NCI-H2171 treated with DMSO at 0.1 percent for 48 hours (cell line): ENCODE data around the gene MERTK.

Experiments
- DNase-seq: peaks from one replicate; lab custom pipeline; 2025; lab: John Stamatoyannopoulos, UW

Gene MERTK

GRCh38 chr2:111981666-111982065 is 83.3 kb downstream of the MERTK start:
- DNase-seq = no peak

- DNase-seq = no peak
Observed at GRCh38 chr2:111982822-111983221, 84.4 kb downstream of the MERTK start.

- no peak for DNase-seq
Observed at GRCh38 chr2:111983478-111984212, 85.2 kb downstream of the MERTK start.

GRCh38 chr2:111984213-111984604 is 85.8 kb downstream of the MERTK start:
- no peak for DNase-seq

- DNase-seq = no peak
Observed at GRCh38 chr2:111985514-111985913, 87.1 kb downstream of the MERTK start.

- DNase-seq = no peak
Observed at GRCh38 chr2:111986116-111986900, 87.9 kb downstream of the MERTK start.

- no peak for DNase-seq
Observed at GRCh38 chr2:111990375-111990774, 92.0 kb downstream of the MERTK start.

- DNase-seq = no peak
Observed at GRCh38 chr2:111990856-111991255, 92.4 kb downstream of the MERTK start.

- DNase-seq = no peak
Observed at GRCh38 chr2:111994042-111994441, 95.6 kb downstream of the MERTK start.

- DNase-seq = no peak
Observed at GRCh38 chr2:111995148-111995547, 96.7 kb downstream of the MERTK start.

GRCh38 chr2:111999809-112000208 is 101.4 kb downstream of the MERTK start:
- no peak for DNase-seq

GRCh38 chr2:112000399-112001135 is 102.2 kb downstream of the MERTK start:
- DNase-seq = no peak

GRCh38 chr2:112001136-112001715 is 102.8 kb downstream of the MERTK start:
- DNase-seq = no peak

GRCh38 chr2:112001942-112002341 is 103.5 kb downstream of the MERTK start:
- no peak for DNase-seq

- DNase-seq = no peak
Observed at GRCh38 chr2:112003576-112004252, 105.3 kb downstream of the MERTK start.

- no peak for DNase-seq
Observed at GRCh38 chr2:112004253-112004645, 105.8 kb downstream of the MERTK start.

GRCh38 chr2:112005406-112006075 is 107.1 kb downstream of the MERTK start:
- no peak for DNase-seq

- DNase-seq = no peak
Observed at GRCh38 chr2:112006076-112006410, 107.6 kb downstream of the MERTK start.

GRCh38 chr2:112007493-112007892 is 109.1 kb downstream of the MERTK start:
- no peak for DNase-seq

- no peak for DNase-seq
Observed at GRCh38 chr2:112008910-112009485, 110.6 kb downstream of the MERTK start.

GRCh38 chr2:112010751-112011150 is 112.3 kb downstream of the MERTK start:
- DNase-seq = no peak
